Neuronal stem cell (in vitro differentiated cells): ENCODE measurements around the gene MPRIP.
A peak's percentile ranks its signal among the peaks of the same experiment; 100 is the strongest.

Experiments used
- DNase-seq: peaks from one replicate; pipeline ENCODE4 v3.0.0-alpha.2; 2013; ENCODE audit warnings: low spot score
- H2AFZ ChIP-seq: one replicate; pipeline ENCODE4 v1.6.1; 2013; ENCODE audit warnings: mild to moderate bottlenecking, low read length, inconsistent platforms
- H2AK5ac ChIP-seq: 2 replicates; pipeline ENCODE4 v1.6.1; 2013; ENCODE audit warnings: low read depth, mild to moderate bottlenecking, inconsistent platforms, low read length, moderate library complexity, mixed read lengths
- H2BK120ac ChIP-seq: 2 replicates; pipeline ENCODE4 v1.6.1; 2013; ENCODE audit warnings: low read depth, mild to moderate bottlenecking, inconsistent platforms, low read length, moderate library complexity, mixed read lengths
- H2BK12ac ChIP-seq: one replicate; pipeline ENCODE4 v1.6.1; 2013; ENCODE audit warnings: low read length, inconsistent platforms
- H2BK15ac ChIP-seq: 2 replicates; pipeline ENCODE4 v1.6.1; 2013; ENCODE audit warnings: mild to moderate bottlenecking, low read length, inconsistent platforms, mixed read lengths
- H2BK5ac ChIP-seq: one replicate; pipeline ENCODE4 v1.6.1; 2013; ENCODE audit warnings: inconsistent platforms, mild to moderate bottlenecking, low read length, moderate library complexity
- H3K14ac ChIP-seq: one replicate; pipeline ENCODE4 v1.6.1; 2013; ENCODE audit warnings: low read length, inconsistent platforms
- H3K18ac ChIP-seq: 2 replicates; pipeline ENCODE4 v1.6.1; 2013; ENCODE audit warnings: low read length, inconsistent platforms
- H3K23ac ChIP-seq: 2 replicates; pipeline ENCODE4 v1.6.1; 2013; ENCODE audit warnings: low read depth, mild to moderate bottlenecking, mixed read lengths, low read length, inconsistent platforms; ENCODE audit not compliant: poor library complexity
- H3K27ac ChIP-seq: replicated peaks from 3 replicates; pipeline ENCODE4 v1.5.1; 2013; ENCODE audit warnings: low read length, inconsistent platforms
- H3K27me3 ChIP-seq, 3 experiments: 2 replicates each; pipeline ENCODE4 v1.6.1; 2013; ENCODE audit warnings: low read length in 3 of 3, mild to moderate bottlenecking in 2 of 3, inconsistent platforms in 1 of 3, low read depth in 1 of 3, mixed read lengths in 1 of 3, moderate library complexity in 1 of 3; ENCODE audit not compliant: control insufficient read depth in 3 of 3, insufficient read depth in 3 of 3
- H3K36me3 ChIP-seq, 2 donors: replicated peaks in 1 of 2; 2 replicates each; pipeline ENCODE4 v1.6.1; 2013; ENCODE audit warnings: low read length in 2 of 2; ENCODE audit not compliant: control insufficient read depth in 2 of 2, insufficient read depth in 2 of 2
- H3K4ac ChIP-seq: 2 replicates; pipeline ENCODE4 v1.6.1; 2013; ENCODE audit warnings: inconsistent platforms, mild to moderate bottlenecking, low read length, moderate library complexity
- H3K4me1 ChIP-seq, 2 donors: 1 replicate in 1 of 2; 2 replicates in 1 of 2; pipeline ENCODE4 v1.6.1; 2013; ENCODE audit warnings: low read length in 2 of 2, low read depth in 1 of 2; ENCODE audit not compliant: control insufficient read depth in 2 of 2, insufficient read depth in 1 of 2
- H3K4me2 ChIP-seq: one replicate; pipeline ENCODE4 v1.6.1; 2013; ENCODE audit warnings: mild to moderate bottlenecking, low read length, inconsistent platforms; ENCODE audit not compliant: insufficient read depth, poor library complexity, severe bottlenecking
- H3K4me3 ChIP-seq, 2 donors: 2 replicates each; pipeline ENCODE4 v1.5.1; 2013; ENCODE audit warnings: low read length in 2 of 2, mild to moderate bottlenecking in 2 of 2, inconsistent platforms in 1 of 2, moderate library complexity in 1 of 2
- H3K79me1 ChIP-seq: one replicate; pipeline ENCODE4 v1.6.1; 2013; ENCODE audit warnings: low read depth, mild to moderate bottlenecking, inconsistent platforms, low read length, moderate library complexity
- H3K9ac ChIP-seq: one replicate; pipeline ENCODE4 v1.6.1; 2013; ENCODE audit warnings: mild to moderate bottlenecking, low read depth, low read length, inconsistent platforms; ENCODE audit not compliant: poor library complexity
- H3K9me3 ChIP-seq, 2 donors: replicated peaks in 1 of 2; 2 replicates each; pipeline versions ENCODE3 to v1.6.1; 2013; ENCODE audit warnings: low read length in 2 of 2, mild to moderate bottlenecking in 2 of 2, inconsistent platforms in 1 of 2, low read depth in 1 of 2, mixed read lengths in 1 of 2, moderate library complexity in 1 of 2; ENCODE audit not compliant: control insufficient read depth in 2 of 2, insufficient read depth in 1 of 2
- H4K8ac ChIP-seq: one replicate; pipeline ENCODE4 v1.6.1; 2013; ENCODE audit warnings: low read depth, mild to moderate bottlenecking, inconsistent platforms, low read length, moderate library complexity
- H4K91ac ChIP-seq: one replicate; pipeline ENCODE4 v1.6.1; 2013; ENCODE audit warnings: low read length, low read depth, mild to moderate bottlenecking, inconsistent platforms; ENCODE audit not compliant: poor library complexity
- WGBS, 2 donors: extraction: QIAGEN DNeasy Blood & Tissue Kit; methylation state at CpG; one replicate each; pipeline ENCODE4 v1.1.7; 2013; ENCODE audit warnings: missing lambda C conversion rate in 2 of 2, mixed read lengths in 1 of 2; ENCODE audit not compliant: insufficient read length in 2 of 2, insufficient replicate concordance in 1 of 2; ENCODE audit errors: extremely low coverage in 2 of 2; 5-methylcytosine and 5-hydroxymethylcytosine counted together

Gene MPRIP

GRCh38 chr17:17028059-17028877 lies 14.0 kb upstream of the MPRIP start:
- Histone ChIP-seq H3K4me1 (peaks cover 16 to 38% of the 10 kb centered on the region in 2 donors), H3K4me2 (no peak overlapping the region), H3K18ac (peak overlapping the region; percentile 91), H4K8ac (peak overlapping the region; percentile 0), H3K9me3 (no peaks in the 10 kb centered on the region), H2AFZ (no peak overlapping the region), H2AK5ac (peak overlapping the region; percentile 48), H3K14ac (no peak overlapping the region), H4K91ac (no peak overlapping the region), H3K4me3 (no peak overlapping the region), H3K27me3 (peaks cover 0 to 4% (median 1%) of the 10 kb centered on the region in 3 experiments), H2BK5ac (no peak overlapping the region), H2BK120ac (no peak overlapping the region), H2BK12ac (peak overlapping the region; percentile 86), H3K4ac (no peak overlapping the region), H3K9ac (no peak overlapping the region), H3K79me1 (no peaks in the 10 kb centered on the region), H2BK15ac (peak overlapping the region; percentile 42), H3K27ac (no peak overlapping the region), H3K23ac (peak overlapping the region; percentile 12), H3K36me3 (no peaks in the 10 kb centered on the region)
- peak; percentile 41 for DNase-seq
- no CpG with 5 or more reads among the region's 12 CpGs for WGBS, 2 donors

GRCh38 chr17:17028878-17029535 lies 13.2 kb upstream of the MPRIP start:
- H2AK5ac ChIP-seq = peak overlapping the region; percentile 2
- no peak overlapping the region for H3K27ac ChIP-seq
- H2BK120ac ChIP-seq = no peak overlapping the region
- no peak overlapping the region for H2AFZ ChIP-seq
- no peaks in the 10 kb centered on the region for H3K36me3 ChIP-seq
- H3K18ac ChIP-seq = peak overlapping the region; percentile 35
- peaks cover 0 to 4% (median 1%) of the 10 kb centered on the region in 3 experiments for H3K27me3 ChIP-seq
- no peak overlapping the region for H3K4me2 ChIP-seq
- no peak overlapping the region for H4K8ac ChIP-seq
- no peak overlapping the region for H2BK5ac ChIP-seq
- H2BK12ac ChIP-seq = no peak overlapping the region
- whole genome bisulfite sequencing, 2 donors = no CpG with 5 or more reads among the region's 16 CpGs
- no peak overlapping the region for H4K91ac ChIP-seq
- peak overlapping the region; percentile 65 for H3K14ac ChIP-seq
- H3K79me1 ChIP-seq = no peaks in the 10 kb centered on the region
- peaks cover 16 to 40% of the 10 kb centered on the region in 2 donors for H3K4me1 ChIP-seq
- H3K4me3 ChIP-seq = no peak overlapping the region
- H2BK15ac ChIP-seq = peak overlapping the region; percentile 2
- no peak for DNase-seq
- H3K9me3 ChIP-seq = no peaks in the 10 kb centered on the region
- H3K4ac ChIP-seq = no peak overlapping the region
- no peak overlapping the region for H3K9ac ChIP-seq
- no peak overlapping the region for H3K23ac ChIP-seq

GRCh38 chr17:17029938-17030337 lies 12.3 kb upstream of the MPRIP start:
- Histone ChIP-seq H2BK15ac (peak overlapping the region; percentile 2), H3K9ac (peak overlapping the region; percentile 24), H3K79me1 (no peaks in the 10 kb centered on the region), H3K4ac (no peak overlapping the region), H2BK120ac (peak overlapping the region; percentile 38), H3K14ac (peak overlapping the region; percentile 10), H2BK12ac (peak overlapping the region; percentile 48), H3K9me3 (no peaks in the 10 kb centered on the region), H3K4me3 (no peak overlapping the region), H2AFZ (peak overlapping the region; percentile 13), H3K18ac (peak overlapping the region; percentile 78), H4K8ac (no peak overlapping the region), H3K23ac (no peak overlapping the region), H3K4me2 (no peak overlapping the region), H3K4me1 (peaks cover 16 to 40% of the 10 kb centered on the region in 2 donors), H3K27me3 (no peaks in the 10 kb centered on the region), H2BK5ac (no peak overlapping the region), H2AK5ac (peak overlapping the region; percentile 2), H3K36me3 (no peaks in the 10 kb centered on the region), H4K91ac (no peak overlapping the region), H3K27ac (no peak overlapping the region)
- DNase-seq = no peak
- no CpG with 5 or more reads among the region's 9 CpGs for WGBS, 2 donors
